ENCODE results near the gene SPRED3.
"Not testable (repeated sequence)": the region's sequence is repeated elsewhere in the genome, so short reads cannot be mapped to it uniquely, and the experiment has no call there.

DNA sequence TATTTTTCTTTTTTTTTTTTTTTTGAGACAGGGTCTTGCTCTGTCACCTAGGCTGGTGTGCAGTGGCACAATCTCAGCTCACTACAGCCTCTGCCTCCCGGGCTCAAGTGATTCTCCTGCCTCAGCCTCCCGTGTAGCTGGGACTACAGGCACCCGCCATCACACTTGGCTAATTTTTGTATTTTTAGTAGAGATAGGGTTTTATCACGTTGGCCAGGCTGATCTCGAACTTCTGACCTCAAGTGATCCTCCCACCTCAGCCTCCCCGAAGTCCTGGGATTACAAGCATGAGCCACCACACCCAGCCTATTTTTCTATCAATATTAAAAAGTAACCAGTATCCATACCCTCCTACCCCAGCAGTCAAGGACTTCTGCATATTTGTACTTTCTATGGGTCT lies 21.9 kb downstream of the SPRED3 start:
- TF ChIP-seq, protein P1, sequence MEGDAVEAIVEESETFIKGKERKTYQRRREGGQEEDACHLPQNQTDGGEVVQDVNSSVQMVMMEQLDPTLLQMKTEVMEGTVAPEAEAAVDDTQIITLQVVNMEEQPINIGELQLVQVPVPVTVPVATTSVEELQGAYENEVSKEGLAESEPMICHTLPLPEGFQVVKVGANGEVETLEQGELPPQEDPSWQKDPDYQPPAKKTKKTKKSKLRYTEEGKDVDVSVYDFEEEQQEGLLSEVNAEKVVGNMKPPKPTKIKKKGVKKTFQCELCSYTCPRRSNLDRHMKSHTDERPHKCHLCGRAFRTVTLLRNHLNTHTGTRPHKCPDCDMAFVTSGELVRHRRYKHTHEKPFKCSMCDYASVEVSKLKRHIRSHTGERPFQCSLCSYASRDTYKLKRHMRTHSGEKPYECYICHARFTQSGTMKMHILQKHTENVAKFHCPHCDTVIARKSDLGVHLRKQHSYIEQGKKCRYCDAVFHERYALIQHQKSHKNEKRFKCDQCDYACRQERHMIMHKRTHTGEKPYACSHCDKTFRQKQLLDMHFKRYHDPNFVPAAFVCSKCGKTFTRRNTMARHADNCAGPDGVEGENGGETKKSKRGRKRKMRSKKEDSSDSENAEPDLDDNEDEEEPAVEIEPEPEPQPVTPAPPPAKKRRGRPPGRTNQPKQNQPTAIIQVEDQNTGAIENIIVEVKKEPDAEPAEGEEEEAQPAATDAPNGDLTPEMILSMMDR (conservative IDR thresholded peaks at IDR 0.05; ENCODE audit: low read length), result not testable (repeated sequence)
- TF ChIP-seq EZH2phosphoT487 (IDR thresholded peaks at IDR 0.05; ENCODE audit: borderline replicate concordance), result not testable (repeated sequence)
